ES-I3 (cell line): Measurements from ENCODE around the gene TTC7B.

Experiments
- H3K36me3 ChIP-seq: 2 replicates; pipeline ENCODE4 v1.6.1; 2013; ENCODE audit warnings: mild to moderate bottlenecking, low read length, control low read depth, moderate library complexity; ENCODE audit not compliant: insufficient read depth
- H3K4me1 ChIP-seq: 2 replicates; pipeline ENCODE4 v1.6.1; 2013; ENCODE audit warnings: mild to moderate bottlenecking, control low read depth, low read length; ENCODE audit not compliant: insufficient read depth
- H3K9ac ChIP-seq: 2 replicates; pipeline ENCODE4 v1.6.1; 2013; ENCODE audit warnings: low read depth, mild to moderate bottlenecking, low read length, moderate library complexity
- H3K9me3 ChIP-seq: 2 replicates; pipeline ENCODE4 v1.6.1; 2013; ENCODE audit warnings: mild to moderate bottlenecking, low read length, moderate library complexity; ENCODE audit not compliant: control insufficient read depth, insufficient read depth

Gene TTC7B

DNA sequence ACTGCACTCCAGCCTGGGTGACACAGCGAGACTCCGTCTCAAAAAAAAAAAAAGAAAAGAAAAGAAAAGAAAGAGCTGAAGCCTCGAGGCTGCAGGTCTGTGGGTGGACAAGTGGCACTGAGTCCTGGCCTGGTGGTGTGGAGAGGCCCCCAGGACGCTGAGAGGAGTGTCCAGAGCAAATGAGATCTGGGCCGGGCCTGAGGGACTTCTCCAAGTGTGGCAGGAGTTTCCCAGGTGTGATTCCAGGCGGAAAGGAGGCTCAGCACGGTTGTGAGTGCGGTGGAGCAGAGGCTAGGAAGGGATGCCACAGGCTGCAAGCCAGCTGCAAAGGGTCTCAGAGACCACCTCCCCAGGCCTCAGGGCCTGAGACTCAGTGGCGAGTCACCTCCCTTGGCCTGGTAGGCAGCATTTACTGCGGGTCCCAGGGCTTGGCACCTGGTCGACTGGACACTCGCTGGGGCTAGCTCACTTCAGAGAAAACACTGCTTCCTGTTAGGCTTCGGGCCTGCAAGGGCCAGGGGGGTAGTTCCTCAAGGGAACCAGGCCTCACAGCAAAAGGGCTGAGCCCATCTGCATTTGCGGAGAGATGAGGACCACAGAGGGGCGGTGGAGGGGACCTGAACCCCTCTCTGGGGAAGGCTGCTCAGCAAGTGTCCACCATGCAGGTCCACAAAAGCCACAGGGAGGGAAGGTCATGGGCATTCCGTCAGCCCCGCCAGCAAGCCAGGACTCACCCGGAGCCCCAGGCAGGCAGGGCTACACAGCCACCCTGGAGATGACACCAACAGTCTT lies 11.7 kb downstream of the TTC7B start:
- Histone ChIP-seq H3K4me1 (peaks cover 10% of the 10 kb centered on the region; the same call in 1 of the 2 replicates), H3K36me3 (no peaks in the 10 kb centered on the region), H3K9ac (no peak overlapping the region), H3K9me3 (no peaks in the 10 kb centered on the region)

- no peaks in the 10 kb centered on the region for H3K9me3 ChIP-seq
- H3K9ac ChIP-seq = no peak overlapping the region
- no peaks in the 10 kb centered on the region for H3K36me3 ChIP-seq
- peaks cover 10% of the 10 kb centered on the region; the same call in 1 of the 2 replicates for H3K4me1 ChIP-seq
Observed at GRCh38 chr14:90803249-90803648, 13.0 kb downstream of the TTC7B start.

DNA sequence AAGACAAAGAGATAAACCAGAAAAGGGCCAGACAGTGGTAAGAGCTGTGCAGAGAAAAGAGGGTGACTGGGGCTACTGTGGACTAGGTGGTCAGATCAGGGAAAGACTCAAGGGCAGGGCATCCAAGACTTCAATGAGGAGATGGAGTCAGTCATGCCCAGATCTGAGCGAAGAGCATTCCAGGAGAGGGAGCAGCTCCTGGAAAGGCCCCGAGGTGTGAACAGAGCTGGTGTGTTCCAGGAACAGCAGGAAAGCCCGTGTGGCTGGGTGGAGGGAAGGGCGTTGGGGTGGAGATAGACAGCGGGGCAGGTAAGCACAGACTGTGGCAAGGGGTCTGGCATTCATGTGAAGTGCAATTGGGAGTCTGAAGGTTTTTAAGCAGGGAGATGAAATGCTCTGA lies 16.8 kb downstream of the TTC7B start:
- H3K9me3 ChIP-seq = no peaks in the 10 kb centered on the region
- peaks cover 19% of the 10 kb centered on the region for H3K4me1 ChIP-seq
- H3K36me3 ChIP-seq = no peaks in the 10 kb centered on the region
- no peak overlapping the region for H3K9ac ChIP-seq

DNA sequence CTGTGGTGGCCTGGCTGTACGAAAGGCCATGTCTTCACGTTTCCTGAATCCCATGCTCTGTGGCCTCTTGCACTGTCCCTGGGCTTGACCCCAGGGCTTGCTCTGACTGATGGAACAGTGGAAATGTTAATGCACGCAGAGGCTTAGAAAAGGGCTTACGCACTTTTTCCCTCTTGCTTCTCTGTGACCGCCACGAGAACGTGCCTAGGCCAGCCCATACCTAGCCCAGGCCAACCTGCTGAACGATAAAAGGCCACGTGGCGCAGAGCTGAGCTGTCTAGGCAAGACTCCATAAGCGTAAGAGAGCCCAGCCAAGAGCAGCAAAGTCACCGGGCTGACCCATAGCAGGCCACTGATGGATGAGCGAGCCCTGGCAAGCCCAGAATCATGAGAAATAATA lies 18.3 kb downstream of the TTC7B start:
- Histone ChIP-seq H3K36me3 (no peaks in the 10 kb centered on the region), H3K9ac (no peak overlapping the region), H3K4me1 (peaks cover 17% of the 10 kb centered on the region), H3K9me3 (no peaks in the 10 kb centered on the region)

DNA sequence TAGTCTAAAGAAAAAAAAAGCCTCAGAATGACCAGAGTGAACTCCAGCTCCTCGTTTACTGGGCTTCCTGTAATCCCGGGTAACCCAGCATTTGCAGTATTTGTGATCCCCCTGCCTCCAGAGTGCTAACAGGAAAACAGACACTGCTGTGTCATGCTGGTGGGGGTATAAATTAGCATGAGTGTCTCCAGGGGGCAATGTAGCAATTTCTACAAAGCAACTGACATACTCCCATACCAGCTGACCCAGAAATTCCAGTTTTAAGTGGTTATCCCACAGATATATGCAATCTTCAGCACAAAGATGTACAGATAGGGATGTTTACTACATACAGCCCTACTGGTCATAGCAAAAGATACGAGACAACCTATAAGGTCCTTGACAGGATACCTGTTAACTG lies 18.8 kb downstream of the TTC7B start:
- Histone ChIP-seq H3K9ac (no peak overlapping the region), H3K4me1 (peaks cover 17% of the 10 kb centered on the region), H3K36me3 (no peaks in the 10 kb centered on the region), H3K9me3 (no peaks in the 10 kb centered on the region)

DNA sequence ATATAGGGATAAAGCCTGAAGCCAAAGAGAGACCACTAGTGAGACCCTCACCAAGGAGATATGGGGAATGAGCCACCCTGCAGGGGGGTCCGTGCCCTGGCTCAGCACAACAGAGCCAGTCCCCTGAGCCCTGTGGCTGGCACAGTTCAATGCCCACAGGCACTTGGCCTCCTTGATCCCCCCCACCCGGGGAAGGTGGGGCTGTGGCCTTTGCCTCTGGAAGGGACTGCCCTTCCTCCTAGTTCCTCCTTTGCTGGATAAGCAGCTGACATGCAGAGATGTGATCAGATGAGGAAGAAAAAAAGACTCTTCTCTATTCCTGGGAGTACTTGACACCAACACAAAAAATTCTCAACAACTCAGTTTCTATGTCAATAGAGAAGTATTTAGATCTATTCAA lies 19.9 kb downstream of the TTC7B start:
- Histone ChIP-seq H3K9ac (no peak overlapping the region), H3K4me1 (peaks cover 17% of the 10 kb centered on the region), H3K36me3 (no peaks in the 10 kb centered on the region), H3K9me3 (no peaks in the 10 kb centered on the region)

DNA sequence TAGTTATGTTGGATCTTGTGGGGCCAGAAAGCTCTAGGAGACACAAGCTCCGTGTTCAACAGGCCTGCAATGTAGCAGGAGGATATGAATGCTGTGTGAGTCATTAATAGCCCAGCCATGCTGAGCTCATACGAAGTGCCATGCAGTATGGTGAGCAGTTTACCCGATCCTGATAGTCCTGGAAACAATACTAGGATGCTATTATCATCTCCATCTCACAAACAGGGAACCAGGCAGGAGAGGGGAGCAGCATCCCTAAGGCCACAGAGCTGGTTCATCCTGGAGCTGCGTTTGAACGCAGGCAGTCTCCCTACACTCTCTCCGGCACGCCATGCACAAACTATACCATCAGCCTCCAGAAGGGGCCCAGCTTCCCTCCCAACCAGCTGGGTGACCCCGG lies 20.5 kb downstream of the TTC7B start:
- H3K36me3 ChIP-seq = no peaks in the 10 kb centered on the region
- no peaks in the 10 kb centered on the region for H3K9me3 ChIP-seq
- no peak overlapping the region for H3K9ac ChIP-seq
- H3K4me1 ChIP-seq = peaks cover 17% of the 10 kb centered on the region

GRCh38 chr14:90791486-90791885 lies 24.7 kb downstream of the TTC7B start:
- H3K36me3 ChIP-seq = no peaks in the 10 kb centered on the region
- H3K9ac ChIP-seq = no peak overlapping the region
- peaks cover 10% of the 10 kb centered on the region for H3K4me1 ChIP-seq
- H3K9me3 ChIP-seq = no peaks in the 10 kb centered on the region

DNA sequence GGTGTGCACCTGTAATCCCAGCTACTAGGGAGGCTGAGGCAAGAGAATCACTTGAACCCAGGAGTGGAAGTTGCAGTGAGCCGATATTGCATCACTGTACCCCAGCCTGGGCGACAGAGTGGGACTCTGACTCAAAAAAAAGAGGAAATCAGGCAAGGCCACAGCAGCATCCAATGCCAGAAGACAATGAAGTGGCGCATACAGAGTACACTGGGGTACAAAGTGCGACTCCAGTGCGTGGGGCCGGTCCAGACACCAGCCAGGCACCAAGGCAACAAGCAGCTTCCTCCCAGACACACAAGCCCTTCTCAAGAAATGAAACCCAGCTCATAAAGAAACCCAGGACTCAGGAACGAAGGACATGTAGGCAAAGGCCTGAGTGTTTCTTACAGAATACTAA lies 28.2 kb downstream of the TTC7B start:
- Histone ChIP-seq H3K36me3 (no peaks in the 10 kb centered on the region), H3K9me3 (no peaks in the 10 kb centered on the region), H3K9ac (no peak overlapping the region), H3K4me1 (no peaks in the 10 kb centered on the region)

GRCh38 chr14:90785876-90786450 lies 30.3 kb downstream of the TTC7B start:
- no peaks in the 10 kb centered on the region for H3K4me1 ChIP-seq
- no peak overlapping the region for H3K9ac ChIP-seq
- H3K9me3 ChIP-seq = no peaks in the 10 kb centered on the region
- H3K36me3 ChIP-seq = no peaks in the 10 kb centered on the region

- H3K9me3 ChIP-seq = no peaks in the 10 kb centered on the region
- H3K4me1 ChIP-seq = no peaks in the 10 kb centered on the region
- H3K36me3 ChIP-seq = no peaks in the 10 kb centered on the region
- H3K9ac ChIP-seq = no peak overlapping the region
Observed at GRCh38 chr14:90785471-90785870, 30.8 kb downstream of the TTC7B start.

DNA sequence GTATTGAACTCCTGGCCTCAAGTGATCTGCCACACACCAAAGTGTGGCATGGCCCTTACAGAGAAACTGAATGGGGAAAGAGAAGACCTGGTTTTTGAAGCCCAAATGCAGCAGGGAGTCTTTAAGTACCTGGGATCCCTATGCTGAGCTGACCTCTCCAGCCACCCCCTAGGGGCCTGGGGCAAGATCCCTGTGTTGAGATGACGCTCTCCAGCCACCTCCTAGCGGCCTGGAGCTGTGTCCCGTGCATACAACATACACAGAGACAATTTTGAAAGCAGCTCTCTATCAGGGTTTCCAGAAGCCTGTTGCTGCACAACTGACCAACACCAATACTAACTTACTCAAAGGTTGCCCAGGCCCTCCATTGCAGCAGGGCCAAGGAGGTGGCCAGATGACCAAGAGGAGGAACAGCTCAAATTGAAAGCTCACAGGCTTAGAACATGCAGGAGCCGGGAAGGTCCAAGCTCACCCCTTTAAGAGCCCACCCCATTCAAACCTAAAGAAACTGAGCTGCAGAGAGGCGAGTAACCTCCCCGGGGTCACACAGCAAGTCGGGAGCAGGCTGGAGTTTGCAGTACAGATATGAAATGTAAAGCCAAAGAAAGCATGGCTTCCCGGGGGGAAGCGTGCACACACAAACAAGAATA lies 31.5 kb downstream of the TTC7B start:
- Histone ChIP-seq H3K36me3 (no peaks in the 10 kb centered on the region), H3K4me1 (no peaks in the 10 kb centered on the region), H3K9me3 (no peaks in the 10 kb centered on the region), H3K9ac (no peak overlapping the region)

DNA sequence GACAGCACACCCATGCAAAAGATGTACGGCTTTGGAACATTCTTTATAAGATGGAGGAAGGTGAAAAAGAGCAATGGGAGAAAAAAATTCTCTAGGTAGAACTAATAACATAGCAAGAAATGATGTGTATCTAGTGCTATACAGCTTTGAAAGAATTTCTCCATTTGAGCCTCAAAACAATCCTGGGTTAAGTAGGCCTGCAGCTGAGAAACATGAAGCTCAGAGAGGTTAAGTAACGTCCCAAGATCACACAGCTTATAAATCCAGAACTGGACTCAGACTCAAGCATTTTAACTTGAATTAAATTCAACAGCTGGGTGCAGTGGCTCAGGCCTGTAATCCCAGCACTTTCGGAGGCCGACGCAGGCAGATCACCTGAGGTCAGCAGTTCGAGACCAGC lies 32.9 kb downstream of the TTC7B start:
- Histone ChIP-seq H3K9ac (no peak overlapping the region), H3K9me3 (no peaks in the 10 kb centered on the region), H3K36me3 (no peaks in the 10 kb centered on the region), H3K4me1 (no peaks in the 10 kb centered on the region)

- Histone ChIP-seq H3K9me3 (no peaks in the 10 kb centered on the region), H3K9ac (no peak overlapping the region), H3K4me1 (no peaks in the 10 kb centered on the region), H3K36me3 (no peaks in the 10 kb centered on the region)
Observed at GRCh38 chr14:90782892-90783291, 33.3 kb downstream of the TTC7B start.

GRCh38 chr14:90781876-90782275 lies 34.4 kb downstream of the TTC7B start:
- H3K36me3 ChIP-seq = no peaks in the 10 kb centered on the region
- no peaks in the 10 kb centered on the region for H3K9me3 ChIP-seq
- H3K9ac ChIP-seq = no peak overlapping the region
- H3K4me1 ChIP-seq = no peaks in the 10 kb centered on the region
